NT2/D1 (cell line): ENCODE measurements around the gene HGF.

ENCODE experiments used
- DNase-seq: peaks from one replicate; pipeline ENCODE4 v3.0.0-alpha.2; 2011; ENCODE audit warnings: low read depth, low spot score
- H3K27me3 ChIP-seq: 2 replicates; pipeline ENCODE4 v1.6.0; 2011; ENCODE audit warnings: mild to moderate bottlenecking; ENCODE audit not compliant: insufficient read length, insufficient read depth
- H3K36me3 ChIP-seq: 2 replicates; pipeline ENCODE4 v1.6.1; 2011; ENCODE audit warnings: mild to moderate bottlenecking, low read length, mixed read lengths; ENCODE audit not compliant: insufficient read depth, insufficient read length
- H3K4me1 ChIP-seq: 2 replicates; pipeline ENCODE4 v1.5.1; 2011; ENCODE audit not compliant: insufficient read depth, insufficient read length
- H3K4me3 ChIP-seq: 2 replicates; pipeline ENCODE4 v1.5.1; 2011; ENCODE audit warnings: low read depth; ENCODE audit not compliant: insufficient read length
- H3K9ac ChIP-seq: 2 replicates; pipeline ENCODE4 v1.6.0; 2011; ENCODE audit warnings: low read depth; ENCODE audit not compliant: insufficient read length
- H3K9me3 ChIP-seq: 2 replicates; pipeline ENCODE4 v1.5.1; 2011; ENCODE audit warnings: mild to moderate bottlenecking, low read length; ENCODE audit not compliant: insufficient read depth
- SUZ12 ChIP-seq: IDR thresholded peaks from 2 replicates; pipeline ENCODE4 v1.6.1; 2011; ENCODE audit not compliant: insufficient read length, insufficient read depth; ENCODE audit errors: extremely low read depth
- YY1 ChIP-seq: IDR thresholded peaks from 2 replicates; pipeline ENCODE4 v1.6.1; 2011; ENCODE audit not compliant: insufficient read length, insufficient read depth
- ZNF274 ChIP-seq: IDR thresholded peaks from 2 replicates; pipeline ENCODE4 v1.6.1; 2011; ENCODE audit warnings: mild to moderate bottlenecking, low read depth, low read length

HGF gene

DNA sequence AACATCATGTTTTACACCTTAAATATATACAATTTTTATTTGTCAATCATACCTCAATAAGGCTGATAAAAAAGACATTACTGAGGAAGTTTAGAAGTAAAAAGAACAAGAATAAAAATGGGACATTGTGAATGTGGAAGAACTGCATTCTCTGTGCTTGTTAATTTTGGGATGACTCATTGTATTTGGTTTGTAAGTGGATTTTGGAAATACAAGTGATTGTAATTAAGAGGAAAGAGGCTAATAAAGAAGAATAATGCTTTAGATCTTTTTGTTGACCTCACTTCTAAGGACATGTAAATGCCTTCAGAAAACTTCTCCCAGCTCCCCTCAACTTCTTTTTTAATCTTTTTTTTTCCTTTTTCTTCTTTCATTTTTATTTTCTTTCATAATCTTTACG is 76.0 kb downstream of the HGF start:
- H3K36me3 ChIP-seq = no peaks in the 10 kb centered on the region
- TF ChIP-seq ZNF274 (no peak), SUZ12 (no peak), YY1 (no peak)
- no peaks in the 10 kb centered on the region for H3K4me1 ChIP-seq
- H3K4me3 ChIP-seq = no peak overlapping the region
- H3K9me3 ChIP-seq = no peaks in the 10 kb centered on the region
- no peak for DNase-seq
- H3K27me3 ChIP-seq = no peaks in the 10 kb centered on the region
- H3K9ac ChIP-seq = no peak overlapping the region

GRCh38 chr7:81693080-81693479 is 76.8 kb downstream of the HGF start:
- H3K4me3 ChIP-seq = no peak overlapping the region
- H3K36me3 ChIP-seq = no peaks in the 10 kb centered on the region
- H3K27me3 ChIP-seq = no peaks in the 10 kb centered on the region
- H3K9ac ChIP-seq = no peak overlapping the region
- TF ChIP-seq SUZ12 (no peak), ZNF274 (no peak), YY1 (no peak)
- H3K9me3 ChIP-seq = no peaks in the 10 kb centered on the region
- no peak for DNase-seq
- H3K4me1 ChIP-seq = no peaks in the 10 kb centered on the region

GRCh38 chr7:81692146-81692905 is 77.5 kb downstream of the HGF start:
- Histone ChIP-seq H3K9me3 (no peaks in the 10 kb centered on the region), H3K36me3 (no peaks in the 10 kb centered on the region), H3K27me3 (no peaks in the 10 kb centered on the region), H3K9ac (no peak overlapping the region), H3K4me3 (no peak overlapping the region), H3K4me1 (no peaks in the 10 kb centered on the region)
- TF ChIP-seq ZNF274 = no peak
- no peak for TF ChIP-seq YY1
- no peak for TF ChIP-seq SUZ12
- DNase-seq = no peak

GRCh38 chr7:81691199-81691821 is 78.5 kb downstream of the HGF start:
- no peaks in the 10 kb centered on the region for H3K36me3 ChIP-seq
- H3K27me3 ChIP-seq = no peaks in the 10 kb centered on the region
- no peak for DNase-seq
- no peaks in the 10 kb centered on the region for H3K9me3 ChIP-seq
- H3K4me3 ChIP-seq = no peak overlapping the region
- no peak overlapping the region for H3K9ac ChIP-seq
- TF ChIP-seq SUZ12 (no peak), YY1 (no peak)
- H3K4me1 ChIP-seq = no peaks in the 10 kb centered on the region

- no peaks in the 10 kb centered on the region for H3K27me3 ChIP-seq
- H3K9ac ChIP-seq = no peak overlapping the region
Observed at GRCh38 chr7:81690688-81691087, 79.2 kb downstream of the HGF start.

GRCh38 chr7:81690251-81690650 is 79.6 kb downstream of the HGF start:
- no peak for DNase-seq
- H3K9ac ChIP-seq = no peak overlapping the region
- TF ChIP-seq YY1 (no peak), ZNF274 (no peak), SUZ12 (no peak)
- no peaks in the 10 kb centered on the region for H3K27me3 ChIP-seq
- no peaks in the 10 kb centered on the region for H3K4me1 ChIP-seq
- H3K36me3 ChIP-seq = no peaks in the 10 kb centered on the region
- no peak overlapping the region for H3K4me3 ChIP-seq
- H3K9me3 ChIP-seq = no peaks in the 10 kb centered on the region

More at GRCh38 chr7:81690688-81691087, 79.2 kb downstream of the HGF start:
- no peaks in the 10 kb centered on the region for H3K4me1 ChIP-seq
- no peaks in the 10 kb centered on the region for H3K9me3 ChIP-seq
- DNase-seq = no peak
- H3K4me3 ChIP-seq = no peak overlapping the region
- TF ChIP-seq YY1 = no peak
- H3K36me3 ChIP-seq = no peaks in the 10 kb centered on the region

DNA sequence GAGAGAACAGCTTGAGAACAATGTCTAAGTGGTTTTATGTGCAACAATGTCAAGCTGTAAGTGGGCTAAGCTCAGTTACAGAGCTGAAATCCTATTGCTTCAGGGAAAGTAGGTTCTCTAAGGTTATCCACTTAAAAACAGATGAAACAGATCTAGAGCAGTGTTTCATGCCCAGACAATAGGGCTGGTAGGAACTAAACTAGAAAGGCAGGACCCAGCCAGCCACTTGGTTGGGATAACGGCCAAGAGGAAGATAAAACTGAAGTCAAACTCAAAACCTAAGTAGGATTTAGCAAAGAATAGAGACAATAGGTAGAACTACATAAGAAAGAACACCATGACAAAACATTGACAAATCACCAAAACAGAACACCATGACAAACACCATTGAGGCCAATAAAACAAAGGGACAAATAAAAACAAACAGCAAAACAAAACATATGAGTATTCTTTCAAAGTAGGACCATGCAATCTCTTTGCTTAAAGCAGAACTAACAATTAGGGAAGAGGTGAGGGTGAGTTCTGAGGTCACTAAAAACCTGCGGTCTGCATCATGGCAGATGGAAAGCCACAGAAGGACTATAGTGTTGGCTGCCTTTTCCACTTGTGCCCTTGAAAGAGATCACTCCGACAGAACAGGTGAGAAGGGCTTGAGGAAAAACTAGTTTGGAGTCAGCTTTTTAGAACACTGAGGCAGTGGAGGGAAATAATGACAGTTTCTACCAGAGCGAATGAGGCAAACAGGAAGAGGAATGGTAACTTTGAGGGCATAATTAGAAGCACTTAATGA is 81.0 kb downstream of the HGF start:
- Histone ChIP-seq H3K9ac (no peak overlapping the region), H3K4me1 (no peaks in the 10 kb centered on the region), H3K27me3 (no peaks in the 10 kb centered on the region), H3K9me3 (no peaks in the 10 kb centered on the region), H3K36me3 (no peaks in the 10 kb centered on the region), H3K4me3 (no peak overlapping the region)
- TF ChIP-seq SUZ12 (no peak), YY1 (no peak), ZNF274 (no peak)
- no peak for DNase-seq
